Natural killer cell (primary cell): ENCODE measurements around the gene CPSF2. TPM values are rescaled to one million over a fixed set of nuclear protein-coding genes. Genes with fewer than 3 reads are reported as not detected.
A peak's percentile ranks its signal among the peaks of the same experiment; 100 is the strongest.

Experiments used
- ATAC-seq, 3 donors: fragments of 150-1000 bp in 2 of 3; fragments of 200-7000 bp in 1 of 3; cut with Tn5 transposase; 1 replicate in 1 of 3; 2 replicates in 2 of 3; pipeline ENCODE4 v1.10.0; 2021; ENCODE audit warnings: mild to moderate bottlenecking in 2 of 3, moderate library complexity in 2 of 3
- DNase-seq, 2 donors: peaks; one replicate each; pipeline versions ENCODE4 v3.0.0 to v3.0.0-alpha.2; 2013 to 2021; ENCODE audit warnings: mixed read lengths in 1 of 2
- H3K27ac ChIP-seq: one replicate; pipeline ENCODE4 v1.5.1; 2013; ENCODE audit warnings: mild to moderate bottlenecking, low read length
- H3K27me3 ChIP-seq: one replicate; pipeline ENCODE4 v1.6.1; 2013; ENCODE audit warnings: low read length; ENCODE audit not compliant: control insufficient read depth, insufficient read depth
- H3K36me3 ChIP-seq: one replicate; pipeline ENCODE4 v1.6.1; 2013; ENCODE audit warnings: low read length; ENCODE audit not compliant: control insufficient read depth, insufficient read depth
- H3K4me1 ChIP-seq: one replicate; pipeline ENCODE4 v1.6.1; 2013; ENCODE audit warnings: low read length; ENCODE audit not compliant: control insufficient read depth, insufficient read depth
- H3K4me3 ChIP-seq: one replicate; pipeline ENCODE4 v1.5.1; 2013; ENCODE audit warnings: low read length
- H3K9me3 ChIP-seq: one replicate; pipeline ENCODE4 v1.6.1; 2013; ENCODE audit warnings: low read length; ENCODE audit not compliant: control insufficient read depth, insufficient read depth
- H3K27ac Mint-ChIP-seq, 2 donors: one replicate each; pipeline ENCODE4 v1.8.0; 2022; ENCODE audit warnings: mild to moderate bottlenecking in 2 of 2, mixed read lengths in 2 of 2, moderate library complexity in 1 of 2
- H3K27me3 Mint-ChIP-seq, 2 donors: one replicate each; pipeline ENCODE4 v1.8.0; 2022; ENCODE audit warnings: low read depth in 2 of 2, mixed read lengths in 2 of 2
- H3K36me3 Mint-ChIP-seq: one replicate; pipeline ENCODE4 v1.8.0; 2022; ENCODE audit warnings: mixed read lengths
- H3K4me1 Mint-ChIP-seq, 2 donors: one replicate each; pipeline ENCODE4 v1.8.0; 2022; ENCODE audit warnings: mixed read lengths in 2 of 2
- H3K4me3 Mint-ChIP-seq: one replicate; pipeline ENCODE4 v1.8.0; 2022; ENCODE audit warnings: mild to moderate bottlenecking, moderate library complexity, mixed read lengths
- H3K9me3 Mint-ChIP-seq, 2 donors: one replicate each; pipeline ENCODE4 v1.8.0; 2022; ENCODE audit warnings: mixed read lengths in 2 of 2
- CTCF ChIP-seq: fragments of 200-600 bp; IDR thresholded peaks from one replicate; pipeline ENCODE4 v1.8.0; 2022; ENCODE audit warnings: antibody characterized with exemption
- WGBS: methylation state at CpG from one replicate; pipeline ENCODE4 v1.1.7; 2013; ENCODE audit warnings: missing lambda C conversion rate; ENCODE audit not compliant: insufficient coverage; 5-methylcytosine and 5-hydroxymethylcytosine counted together
- intact Hi-C: fragments of 100-400 bp; cut with micrococcal nuclease; formaldehyde crosslinking; loops from one replicate; pipeline ENCODE4 v1.14.2; 2022
- total RNA-seq, 4 donors: library from RNA; stranded (reverse); fragments of 120-200 nt in 1 of 4; gene quantifications; one replicate each; pipeline versions ENCODE4 v1.2.3 to v1.2.4, GENCODE V29; 2013 to 2022

Gene CPSF2
- total RNA-seq, 3 donors from 2014 or later (not counting 1 experiment from before 2014, with no cell fraction given) = 24.2 to 39.8 (median 28.6) TPM

GRCh38 chr14:92215579-92215978 lies 93.8 kb downstream of the CPSF2 start:
- DNase-seq (no peak), ATAC-seq (peak; percentile 29 to 57 (median 35))
- H3K4me1 Mint-ChIP-seq = no peaks in the 10 kb centered on the region
- no peak overlapping the region for H3K27ac Mint-ChIP-seq
- no peaks in the 10 kb centered on the region for H3K9me3 Mint-ChIP-seq
- no peak overlapping the region for H3K4me3 ChIP-seq
- no peaks in the 10 kb centered on the region for H3K27me3 ChIP-seq
- no peaks in the 10 kb centered on the region for H3K4me1 ChIP-seq
- H3K27ac ChIP-seq = no peak overlapping the region
- H3K4me3 Mint-ChIP-seq = no peak overlapping the region
- intact Hi-C loops = no loop called here
- H3K36me3 Mint-ChIP-seq = no peaks in the 10 kb centered on the region
- TF ChIP-seq CTCF = no peak
- H3K27me3 Mint-ChIP-seq = peaks cover 15 to 27% of the 10 kb centered on the region in 2 donors
- H3K9me3 ChIP-seq = no peaks in the 10 kb centered on the region
- H3K36me3 ChIP-seq = no peaks in the 10 kb centered on the region
- 78% methylated on average over 5 of the region's 5 CpGs for WGBS

- intact Hi-C loops = no loop called here
- Histone ChIP-seq H3K27me3 (no peaks in the 10 kb centered on the region), H3K4me1 (no peaks in the 10 kb centered on the region), H3K4me3 (no peak overlapping the region), H3K27ac (no peak overlapping the region), H3K9me3 (no peaks in the 10 kb centered on the region), H3K36me3 (no peaks in the 10 kb centered on the region)
- Mint-ChIP-seq H3K4me3 (no peak overlapping the region), H3K27ac (no peak overlapping the region), H3K27me3 (peaks cover 15 to 32% of the 10 kb centered on the region in 2 donors), H3K9me3 (no peaks in the 10 kb centered on the region), H3K36me3 (no peaks in the 10 kb centered on the region), H3K4me1 (no peaks in the 10 kb centered on the region)
- DNase-seq (no peak), ATAC-seq (no peak)
- no CpG with 5 or more reads among the region's 1 CpG for WGBS
- TF ChIP-seq CTCF = no peak
Measured at GRCh38 chr14:92217936-92218335, 96.2 kb downstream of the CPSF2 start.

Other genes starting within 250 kb of the CPSF2 start
- gene FBLN5, start 174.3 kb upstream of the CPSF2 start, total RNA-seq = 1 to 10 TPM in 2 of 3 donors, under 1 TPM in 1; 0.56 to 1.3 (median 1.1) TPM
- 10 to 100 TPM; 42.9 to 63.6 (median 49.8) TPM for gene TRIP11, start 81.9 kb upstream of the CPSF2 start, total RNA-seq
- gene ATXN3, start 15.4 kb upstream of the CPSF2 start, total RNA-seq = 10 to 100 TPM; 26.7 to 40.5 (median 30.7) TPM
- 10 to 100 TPM; 40.9 to 55.4 (median 45.0) TPM for gene NDUFB1, start 263 bp upstream of the CPSF2 start, total RNA-seq
- 1 to 10 TPM; 1.1 to 3.2 (median 2.1) TPM for gene SLC24A4, start 201.2 kb downstream of the CPSF2 start, total RNA-seq